ENCODE results near the gene PPP1R2.
A peak's percentile ranks its signal among the peaks of the same experiment; 100 is the strongest.

Gene PPP1R2

GRCh38 chr3:195542316-195542697 is 818 bp downstream of the PPP1R2 start:
- H3K36me3 ChIP-seq (ENCODE audit: control insufficient read depth, insufficient read depth, low read length) = no peaks in the 10 kb centered on the region
- H3K9me3 ChIP-seq (ENCODE audit: control insufficient read depth, low read length) = no peaks in the 10 kb centered on the region
- no peaks in the 10 kb centered on the region for H3K4me1 ChIP-seq (ENCODE audit: control insufficient read depth, insufficient read depth, low read length)
- H3K27ac ChIP-seq (ENCODE audit: insufficient read depth, low read depth, low read length, poor library complexity, severe bottlenecking) = no peak overlapping the region
- 3 to 7% methylated on average over 4 to 5 of the region's 5 CpGs for WGBS, 2 experiments
- peak overlapping the region; percentile 86 for H3K4me3 ChIP-seq (ENCODE audit: insufficient read depth, low read depth, low read length)
- H3K27me3 ChIP-seq (ENCODE audit: control insufficient read depth, insufficient read depth, low read length, poor library complexity, severe bottlenecking) = peaks cover 30% of the 10 kb centered on the region

- no peak overlapping the region for H3K27ac ChIP-seq (ENCODE audit: insufficient read depth, low read depth, low read length, poor library complexity, severe bottlenecking)
- WGBS, 2 experiments = 82 to 83% methylated on average over 6 of the region's 6 CpGs
- H3K27me3 ChIP-seq (ENCODE audit: control insufficient read depth, insufficient read depth, low read length, poor library complexity, severe bottlenecking) = peaks cover 30% of the 10 kb centered on the region
- H3K4me1 ChIP-seq (ENCODE audit: control insufficient read depth, insufficient read depth, low read length) = no peaks in the 10 kb centered on the region
- no peaks in the 10 kb centered on the region for H3K9me3 ChIP-seq (ENCODE audit: control insufficient read depth, low read length)
- no peak overlapping the region for H3K4me3 ChIP-seq (ENCODE audit: insufficient read depth, low read depth, low read length)
- no peaks in the 10 kb centered on the region for H3K36me3 ChIP-seq (ENCODE audit: control insufficient read depth, insufficient read depth, low read length)
Observed at GRCh38 chr3:195540511-195540910, 2.6 kb downstream of the PPP1R2 start.

- Histone ChIP-seq H3K4me1 (ENCODE audit: control insufficient read depth, insufficient read depth, low read length) (no peaks in the 10 kb centered on the region), H3K36me3 (ENCODE audit: control insufficient read depth, insufficient read depth, low read length) (no peaks in the 10 kb centered on the region), H3K4me3 (ENCODE audit: insufficient read depth, low read depth, low read length) (no peak overlapping the region), H3K27me3 (ENCODE audit: control insufficient read depth, insufficient read depth, low read length, poor library complexity, severe bottlenecking) (peaks cover 28% of the 10 kb centered on the region), H3K27ac (ENCODE audit: insufficient read depth, low read depth, low read length, poor library complexity, severe bottlenecking) (no peak overlapping the region), H3K9me3 (ENCODE audit: control insufficient read depth, low read length) (no peaks in the 10 kb centered on the region)
- WGBS, 2 experiments = 88 to 92% methylated on average over 8 of the region's 8 CpGs
Observed at GRCh38 chr3:195540027-195540426, 3.1 kb downstream of the PPP1R2 start.

- Histone ChIP-seq H3K27ac (ENCODE audit: insufficient read depth, low read depth, low read length, poor library complexity, severe bottlenecking) (no peak overlapping the region), H3K36me3 (ENCODE audit: control insufficient read depth, insufficient read depth, low read length) (no peaks in the 10 kb centered on the region), H3K4me3 (ENCODE audit: insufficient read depth, low read depth, low read length) (no peak overlapping the region), H3K27me3 (ENCODE audit: control insufficient read depth, insufficient read depth, low read length, poor library complexity, severe bottlenecking) (peaks cover 23% of the 10 kb centered on the region), H3K4me1 (ENCODE audit: control insufficient read depth, insufficient read depth, low read length) (no peaks in the 10 kb centered on the region), H3K9me3 (ENCODE audit: control insufficient read depth, low read length) (no peaks in the 10 kb centered on the region)
- 94% methylated on average over 3 to 4 of the region's 5 CpGs for WGBS, 2 experiments
Observed at GRCh38 chr3:195539479-195539878, 3.6 kb downstream of the PPP1R2 start.

- peaks cover 11% of the 10 kb centered on the region for H3K27me3 ChIP-seq (ENCODE audit: control insufficient read depth, insufficient read depth, low read length, poor library complexity, severe bottlenecking)
- H3K4me3 ChIP-seq (ENCODE audit: insufficient read depth, low read depth, low read length) = no peak overlapping the region
- WGBS, 2 experiments = 80 to 90% methylated on average over 2 of the region's 2 CpGs
- no peak overlapping the region for H3K27ac ChIP-seq (ENCODE audit: insufficient read depth, low read depth, low read length, poor library complexity, severe bottlenecking)
- no peaks in the 10 kb centered on the region for H3K4me1 ChIP-seq (ENCODE audit: control insufficient read depth, insufficient read depth, low read length)
- H3K9me3 ChIP-seq (ENCODE audit: control insufficient read depth, low read length) = no peaks in the 10 kb centered on the region
- H3K36me3 ChIP-seq (ENCODE audit: control insufficient read depth, insufficient read depth, low read length) = no peaks in the 10 kb centered on the region
Observed at GRCh38 chr3:195537995-195538394, 5.1 kb downstream of the PPP1R2 start.

- no peaks in the 10 kb centered on the region for H3K4me1 ChIP-seq (ENCODE audit: control insufficient read depth, insufficient read depth, low read length)
- H3K36me3 ChIP-seq (ENCODE audit: control insufficient read depth, insufficient read depth, low read length) = no peaks in the 10 kb centered on the region
- H3K4me3 ChIP-seq (ENCODE audit: insufficient read depth, low read depth, low read length) = no peak overlapping the region
- H3K27ac ChIP-seq (ENCODE audit: insufficient read depth, low read depth, low read length, poor library complexity, severe bottlenecking) = no peak overlapping the region
- no peaks in the 10 kb centered on the region for H3K27me3 ChIP-seq (ENCODE audit: control insufficient read depth, insufficient read depth, low read length, poor library complexity, severe bottlenecking)
- H3K9me3 ChIP-seq (ENCODE audit: control insufficient read depth, low read length) = no peaks in the 10 kb centered on the region
- WGBS, 2 experiments = 94 to 98% methylated on average over 5 of the region's 5 CpGs
Observed at GRCh38 chr3:195535293-195535692, 7.8 kb downstream of the PPP1R2 start.

GRCh38 chr3:195532834-195533233 is 10.3 kb downstream of the PPP1R2 start:
- Histone ChIP-seq H3K27me3 (ENCODE audit: control insufficient read depth, insufficient read depth, low read length, poor library complexity, severe bottlenecking) (no peaks in the 10 kb centered on the region), H3K36me3 (ENCODE audit: control insufficient read depth, insufficient read depth, low read length) (no peaks in the 10 kb centered on the region), H3K4me3 (ENCODE audit: insufficient read depth, low read depth, low read length) (no peak overlapping the region), H3K9me3 (ENCODE audit: control insufficient read depth, low read length) (no peaks in the 10 kb centered on the region), H3K4me1 (ENCODE audit: control insufficient read depth, insufficient read depth, low read length) (no peaks in the 10 kb centered on the region), H3K27ac (ENCODE audit: insufficient read depth, low read depth, low read length, poor library complexity, severe bottlenecking) (no peak overlapping the region)
- 89 to 91% methylated on average over 7 of the region's 7 CpGs for WGBS, 2 experiments

- Histone ChIP-seq H3K4me1 (ENCODE audit: control insufficient read depth, insufficient read depth, low read length) (no peaks in the 10 kb centered on the region), H3K36me3 (ENCODE audit: control insufficient read depth, insufficient read depth, low read length) (no peaks in the 10 kb centered on the region), H3K9me3 (ENCODE audit: control insufficient read depth, low read length) (no peaks in the 10 kb centered on the region), H3K27me3 (ENCODE audit: control insufficient read depth, insufficient read depth, low read length, poor library complexity, severe bottlenecking) (no peaks in the 10 kb centered on the region), H3K27ac (ENCODE audit: insufficient read depth, low read depth, low read length, poor library complexity, severe bottlenecking) (no peak overlapping the region), H3K4me3 (ENCODE audit: insufficient read depth, low read depth, low read length) (no peak overlapping the region)
- WGBS, 2 experiments = 92 to 94% methylated on average over 2 of the region's 3 CpGs
Observed at GRCh38 chr3:195532345-195532744, 10.8 kb downstream of the PPP1R2 start.

- WGBS, 2 experiments = 96 to 97% methylated on average over 5 of the region's 5 CpGs
Observed at GRCh38 chr3:195531683-195532082, 11.4 kb downstream of the PPP1R2 start.

GRCh38 chr3:195526492-195526891 is 16.6 kb downstream of the PPP1R2 start:
- no peaks in the 10 kb centered on the region for H3K36me3 ChIP-seq (ENCODE audit: control insufficient read depth, insufficient read depth, low read length)
- H3K27me3 ChIP-seq (ENCODE audit: control insufficient read depth, insufficient read depth, low read length, poor library complexity, severe bottlenecking) = no peaks in the 10 kb centered on the region
- no peaks in the 10 kb centered on the region for H3K4me1 ChIP-seq (ENCODE audit: control insufficient read depth, insufficient read depth, low read length)
- H3K27ac ChIP-seq (ENCODE audit: insufficient read depth, low read depth, low read length, poor library complexity, severe bottlenecking) = no peak overlapping the region
- 93 to 94% methylated on average over 4 of the region's 4 CpGs for WGBS, 2 experiments
- H3K9me3 ChIP-seq (ENCODE audit: control insufficient read depth, low read length) = no peaks in the 10 kb centered on the region
- H3K4me3 ChIP-seq (ENCODE audit: insufficient read depth, low read depth, low read length) = no peak overlapping the region

More at GRCh38 chr3:195531683-195532082, 11.4 kb downstream of the PPP1R2 start:
- no peaks in the 10 kb centered on the region for H3K36me3 ChIP-seq (ENCODE audit: control insufficient read depth, insufficient read depth, low read length)
- no peak overlapping the region for H3K27ac ChIP-seq (ENCODE audit: insufficient read depth, low read depth, low read length, poor library complexity, severe bottlenecking)
- H3K4me1 ChIP-seq (ENCODE audit: control insufficient read depth, insufficient read depth, low read length) = no peaks in the 10 kb centered on the region
- H3K4me3 ChIP-seq (ENCODE audit: insufficient read depth, low read depth, low read length) = no peak overlapping the region
- H3K9me3 ChIP-seq (ENCODE audit: control insufficient read depth, low read length) = no peaks in the 10 kb centered on the region
- no peaks in the 10 kb centered on the region for H3K27me3 ChIP-seq (ENCODE audit: control insufficient read depth, insufficient read depth, low read length, poor library complexity, severe bottlenecking)

Data from ectodermal cell (in vitro differentiated cells).